Measurements from ENCODE around the gene PRKAR1B.
A peak's percentile ranks its signal among the peaks of the same experiment; 100 is the strongest.

PRKAR1B gene

DNA sequence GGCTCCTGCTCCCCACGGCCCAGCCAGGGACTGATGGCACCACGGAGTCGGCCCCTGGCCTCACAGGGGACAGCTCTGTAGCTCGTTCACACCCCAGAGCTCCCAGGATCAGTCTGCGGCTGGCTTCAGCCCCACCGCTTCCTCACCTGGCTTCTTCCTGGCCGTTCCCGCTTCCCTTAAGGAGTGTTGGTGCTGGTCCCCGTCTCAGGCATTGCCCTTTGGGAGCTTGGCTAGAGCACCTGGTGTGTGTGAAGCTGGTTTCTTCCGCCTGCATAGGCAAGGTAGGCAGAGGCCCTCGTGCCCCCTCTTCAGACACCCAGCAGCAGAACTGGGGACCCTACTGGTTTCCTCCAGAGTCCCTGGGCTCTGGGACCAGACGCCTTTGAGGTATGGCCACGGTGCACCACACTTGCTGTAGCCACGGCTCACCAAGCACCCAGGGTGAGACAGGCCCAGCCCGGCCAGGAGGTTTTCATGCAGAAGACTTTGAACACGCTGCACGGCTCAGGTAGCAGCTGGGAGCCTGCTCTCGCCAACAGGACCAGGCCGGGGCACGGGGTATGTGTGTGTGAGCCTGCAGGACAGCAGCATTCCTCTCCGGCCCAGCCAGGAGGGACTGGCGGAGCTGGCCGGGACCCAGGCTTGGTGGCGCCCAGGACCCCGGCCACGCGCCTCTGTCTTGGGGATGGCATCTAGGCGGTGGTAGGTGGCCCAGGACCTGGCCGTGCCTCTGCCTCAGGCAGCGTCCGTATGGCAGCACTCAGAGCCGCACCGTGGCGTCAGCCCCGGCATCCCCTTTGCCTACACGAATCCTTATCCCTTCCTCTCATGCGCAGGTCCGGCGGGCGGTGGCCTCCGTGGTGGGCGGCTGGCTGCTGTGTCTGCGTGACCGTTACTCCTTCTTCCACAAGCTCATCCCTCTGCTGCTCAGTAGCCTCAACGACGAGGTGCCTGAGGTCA lies 13.2 kb upstream of the PRKAR1B start:
- DNase-seq, result no peak

DNA sequence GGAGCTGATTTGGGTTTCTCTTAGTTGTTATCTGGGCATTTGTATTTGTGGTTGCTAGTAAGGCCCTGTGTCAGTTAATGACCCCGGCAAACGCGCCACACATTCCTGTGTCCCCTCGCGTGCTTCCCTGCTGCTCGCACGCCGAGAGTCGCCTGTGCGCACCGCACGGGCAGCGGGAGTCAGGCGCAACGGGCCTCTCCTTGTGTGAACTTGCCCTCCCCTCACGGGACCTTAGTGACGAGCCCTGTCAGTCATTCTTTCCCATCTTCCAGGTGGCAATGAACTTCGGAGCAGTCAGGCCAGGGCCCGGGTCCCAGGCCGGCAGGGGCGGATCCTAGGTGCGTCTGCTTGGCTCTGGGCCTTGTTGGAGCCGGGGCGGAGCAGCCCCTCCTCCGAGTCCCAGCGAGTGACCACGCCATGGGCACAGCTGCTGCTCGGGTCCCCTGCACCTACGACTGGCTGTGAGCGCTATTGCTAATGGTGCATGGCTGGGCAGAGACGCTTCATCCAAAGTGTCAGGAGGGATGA lies 12.4 kb upstream of the PRKAR1B start:
- no peak for DNase-seq

DNA sequence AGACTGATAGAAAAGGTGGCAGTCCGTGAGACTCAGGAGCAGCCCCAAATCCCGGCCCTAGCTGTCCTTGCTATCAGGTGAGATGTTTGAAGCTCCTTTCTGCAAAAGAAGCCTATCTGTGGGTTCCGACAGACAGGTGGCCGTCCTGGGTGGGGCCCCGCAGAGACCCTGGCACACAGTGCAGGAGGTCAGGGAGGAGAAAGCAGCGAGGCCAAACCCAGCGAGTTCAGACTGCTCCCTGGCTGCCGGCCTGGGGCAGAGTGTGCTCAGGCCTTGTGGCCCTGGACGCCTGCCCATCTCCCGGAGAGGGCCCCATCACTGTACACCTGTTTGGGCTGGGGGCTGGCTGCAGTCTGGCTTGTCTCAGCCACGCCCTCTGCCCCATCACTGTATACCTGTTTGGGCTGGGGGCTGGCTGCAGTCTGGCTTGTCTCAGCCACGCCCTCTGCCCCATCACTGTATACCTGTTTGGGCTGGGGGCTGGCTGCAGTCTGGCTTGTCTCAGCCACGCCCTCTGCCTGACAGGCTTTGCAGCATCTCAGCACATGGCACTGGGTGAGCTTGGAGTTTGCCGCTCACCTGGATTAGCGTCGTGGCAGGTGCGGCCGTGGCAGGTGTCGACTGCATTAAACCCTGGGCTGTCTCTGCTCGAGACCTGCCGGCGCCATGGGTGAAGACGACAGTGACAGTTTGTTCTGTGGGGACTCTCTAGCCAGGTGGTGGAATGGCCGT lies 11.8 kb upstream of the PRKAR1B start:
- no peak for DNase-seq

DNA sequence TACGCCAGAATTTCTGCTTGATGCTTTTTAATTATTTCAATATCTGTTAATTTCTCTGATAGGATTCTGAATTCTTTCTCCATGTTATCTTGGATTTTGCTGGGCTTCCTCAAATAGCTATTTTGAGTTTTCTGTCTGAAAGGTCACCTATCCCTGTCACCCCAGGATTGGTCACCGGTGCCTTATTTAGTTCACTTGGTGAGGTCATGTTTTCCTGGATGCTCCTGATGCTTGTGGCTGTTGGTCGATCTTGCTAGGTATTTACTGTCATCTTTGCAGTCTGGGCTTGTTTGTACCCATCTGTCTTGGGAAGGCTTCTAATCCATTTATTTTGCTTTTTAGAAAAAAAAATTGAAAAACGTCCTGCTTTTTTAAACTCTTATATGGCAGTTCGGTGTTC lies 11.2 kb upstream of the PRKAR1B start:
- DNase-seq, result no peak

DNA sequence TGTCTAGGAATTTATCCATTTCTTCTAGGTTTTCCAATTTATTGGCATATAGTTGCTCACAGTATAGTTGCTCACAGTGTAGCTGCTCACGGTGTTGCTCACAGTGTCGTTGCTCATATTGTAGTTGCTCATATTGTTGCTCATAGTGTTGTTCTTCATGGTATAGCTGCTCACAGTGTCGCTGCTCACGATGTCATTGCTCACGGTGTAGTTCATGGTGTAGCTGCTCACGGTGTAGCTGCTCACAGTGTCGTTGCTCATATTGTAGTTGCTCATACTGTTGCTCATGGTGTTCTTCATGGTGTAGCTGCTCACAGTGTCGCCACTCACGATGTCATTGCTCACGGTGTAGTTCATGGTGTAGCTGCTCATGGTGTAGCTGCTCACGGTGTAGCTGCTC lies 7.7 kb upstream of the PRKAR1B start:
- no peak for DNase-seq

DNA sequence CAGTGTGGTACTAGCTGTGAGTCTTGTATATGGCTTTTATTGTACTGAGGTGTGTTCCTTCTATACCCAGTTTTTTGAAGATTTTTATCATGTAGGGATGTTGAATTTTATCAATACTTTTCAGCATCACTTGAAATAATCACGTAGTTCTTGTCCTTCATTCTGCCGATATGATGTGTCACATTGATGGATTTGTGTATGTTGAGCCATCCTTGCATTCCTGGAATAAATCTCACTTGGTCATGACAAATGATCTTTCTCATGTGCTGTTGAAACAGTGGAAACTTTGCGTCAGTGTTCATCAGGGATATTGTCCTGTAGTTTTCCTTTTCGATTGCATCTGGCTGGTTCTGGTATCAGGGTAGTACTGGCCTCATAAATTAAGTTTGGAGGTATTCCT lies 7.1 kb upstream of the PRKAR1B start:
- no peak for DNase-seq

DNA sequence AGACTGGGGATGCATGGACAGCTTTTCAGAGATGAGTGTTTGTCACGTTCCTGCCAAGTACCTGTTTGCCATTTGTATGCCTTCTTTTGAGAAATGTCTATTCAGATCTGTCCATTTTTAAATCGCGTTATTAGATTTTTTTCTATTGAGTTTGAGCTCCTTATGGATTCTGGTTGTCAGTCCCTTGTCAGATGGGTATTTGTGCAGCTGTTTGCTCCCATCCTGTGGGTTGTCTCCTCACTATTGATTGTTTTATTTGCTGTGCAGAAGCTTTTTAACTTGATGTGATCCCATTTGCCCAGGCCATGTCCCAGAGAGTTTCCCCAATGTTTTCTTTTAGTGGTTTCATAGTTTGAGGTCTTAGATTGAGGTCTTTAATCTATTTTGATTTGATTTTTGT lies 5.5 kb upstream of the PRKAR1B start:
- no peak for DNase-seq

DNA sequence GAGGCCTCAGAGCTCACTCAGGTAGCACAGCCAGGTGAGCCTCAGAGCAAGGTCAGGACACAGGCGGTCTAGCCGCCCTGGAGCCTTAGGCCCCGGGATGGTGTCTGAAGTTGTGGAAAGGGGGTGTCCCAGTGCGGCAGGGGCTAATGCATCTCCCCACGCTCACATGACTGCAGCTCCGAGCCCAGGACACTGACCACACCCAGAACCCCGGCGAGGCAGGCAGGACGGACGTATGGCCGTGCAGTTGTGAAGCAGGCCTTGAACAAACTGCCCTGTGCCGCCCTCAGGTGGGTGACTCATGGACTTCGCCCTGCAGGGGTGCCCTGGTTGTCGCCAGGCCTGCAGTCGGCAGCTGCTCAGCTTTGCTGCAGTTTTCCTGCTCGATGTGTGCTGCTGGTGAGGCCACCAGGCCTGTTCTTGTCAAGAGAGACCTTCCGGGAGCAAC lies 5.0 kb upstream of the PRKAR1B start:
- no peak for DNase-seq

DNA sequence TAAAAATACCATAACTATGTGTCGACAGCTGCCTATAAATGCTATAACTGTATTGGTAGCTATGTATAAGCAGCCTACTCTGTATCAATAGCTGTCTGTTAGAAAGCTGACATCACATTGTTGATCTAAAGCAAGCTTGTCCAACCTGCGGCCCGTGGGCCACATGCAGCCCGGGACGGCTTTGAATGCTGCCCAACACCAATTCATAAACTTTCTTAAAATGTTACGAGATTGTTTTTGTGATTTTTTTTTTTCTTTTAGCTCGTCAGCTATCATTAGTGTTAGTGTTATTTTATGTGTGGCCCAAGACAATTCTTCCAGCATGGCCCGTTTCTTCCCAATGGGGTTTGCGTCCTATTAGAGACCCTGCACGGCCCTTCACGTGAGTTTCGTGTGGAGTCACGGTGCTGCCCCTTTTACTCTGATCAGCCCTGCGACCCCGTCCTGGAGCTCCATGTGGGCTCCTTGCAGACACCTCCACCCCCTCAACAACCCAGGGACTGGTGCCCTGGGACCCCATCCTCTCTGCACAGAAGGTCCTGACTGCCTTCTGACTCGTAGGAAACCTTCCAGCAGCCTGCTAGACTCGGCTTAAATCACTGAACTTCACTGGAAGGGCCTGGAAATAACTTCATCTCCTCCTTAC lies 4.5 kb upstream of the PRKAR1B start:
- DNase-seq, result no peak

DNA sequence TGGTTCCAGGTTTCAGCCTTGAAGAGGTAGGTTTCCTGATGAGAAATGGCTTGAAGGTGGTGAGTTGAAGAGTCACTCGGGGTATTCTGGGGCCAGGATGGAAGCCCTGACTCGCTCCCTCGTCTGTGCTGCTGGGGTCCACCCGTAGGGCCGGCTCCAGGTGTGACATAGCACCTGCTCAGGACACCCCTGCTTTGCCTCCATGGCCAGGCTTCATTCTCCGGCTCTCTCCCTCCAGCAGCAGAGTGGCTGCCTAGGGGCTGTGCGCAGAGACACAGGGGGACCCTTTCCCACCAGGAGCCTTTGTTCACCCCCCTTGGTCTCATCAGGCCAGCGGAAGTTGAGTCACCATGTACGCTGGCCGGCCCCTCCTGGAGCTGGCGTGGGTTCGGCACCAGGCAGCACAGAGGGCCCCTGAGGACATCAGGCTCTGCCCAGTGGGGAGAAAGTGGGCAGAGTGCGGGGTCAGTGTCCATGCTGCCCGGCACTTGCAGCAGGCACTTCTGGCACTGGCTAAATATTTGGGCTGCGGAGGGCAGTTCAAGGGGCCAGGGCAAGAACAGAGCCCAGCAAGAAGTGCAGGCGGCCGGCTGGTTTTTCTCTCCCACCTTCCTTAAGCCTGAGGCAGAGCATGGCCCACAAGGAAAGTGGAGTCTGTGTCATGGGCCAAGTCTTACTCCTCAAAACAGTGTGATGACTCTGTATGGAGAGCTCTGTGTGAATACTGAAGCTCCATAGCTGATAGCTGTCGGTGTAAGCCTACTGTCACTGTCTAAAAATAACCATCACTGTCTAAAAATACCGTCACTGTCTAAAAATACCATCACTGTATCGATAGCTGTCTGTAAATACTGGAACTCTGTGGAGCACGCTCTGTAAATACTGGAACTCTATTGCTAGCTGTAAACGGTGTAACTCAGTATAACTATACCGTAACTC lies 3.7 kb upstream of the PRKAR1B start:
- no peak for DNase-seq

DNA sequence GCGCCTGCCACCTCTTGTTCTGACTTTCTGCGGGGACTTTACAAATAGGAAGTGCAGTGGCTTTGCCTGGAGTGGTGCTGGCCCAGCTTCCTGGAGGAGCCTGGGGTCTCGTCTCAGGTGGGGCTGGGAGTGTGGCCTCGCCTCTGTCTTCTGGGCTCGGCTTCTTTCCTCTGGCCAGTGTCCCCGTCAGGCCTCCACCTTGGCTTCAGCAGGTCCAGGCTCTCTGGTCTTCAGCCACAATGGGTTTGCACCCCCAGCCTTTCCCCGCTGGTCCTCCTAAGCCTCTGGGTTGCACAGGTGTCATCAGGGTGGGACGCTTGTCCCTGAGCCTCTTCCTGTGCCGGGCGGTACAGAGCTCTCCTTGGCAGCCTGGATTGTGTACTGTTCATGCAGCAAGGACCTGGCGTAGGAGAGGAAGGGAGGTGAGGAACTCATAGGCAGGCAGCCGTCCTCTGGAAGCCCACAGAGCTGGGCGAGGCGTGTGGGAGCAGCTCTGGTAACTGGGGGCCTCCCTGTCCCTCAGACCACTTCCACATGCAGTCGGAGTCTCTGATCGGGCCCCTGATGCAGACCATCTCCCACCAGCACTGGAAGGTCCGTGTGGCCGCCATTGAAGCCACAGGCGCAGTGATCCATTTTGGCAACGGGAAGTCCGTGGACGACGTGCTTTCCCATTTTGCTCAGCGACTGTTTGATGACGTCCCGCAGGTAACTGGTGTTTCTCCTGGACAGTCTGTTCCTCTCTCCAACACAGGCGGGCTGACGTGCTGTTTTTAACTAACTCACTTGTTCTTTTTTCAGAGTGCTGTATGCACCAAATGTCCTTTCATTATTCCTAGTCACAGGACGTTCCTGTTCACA lies 2.3 kb upstream of the PRKAR1B start:
- DNase-seq, result no peak

DNA sequence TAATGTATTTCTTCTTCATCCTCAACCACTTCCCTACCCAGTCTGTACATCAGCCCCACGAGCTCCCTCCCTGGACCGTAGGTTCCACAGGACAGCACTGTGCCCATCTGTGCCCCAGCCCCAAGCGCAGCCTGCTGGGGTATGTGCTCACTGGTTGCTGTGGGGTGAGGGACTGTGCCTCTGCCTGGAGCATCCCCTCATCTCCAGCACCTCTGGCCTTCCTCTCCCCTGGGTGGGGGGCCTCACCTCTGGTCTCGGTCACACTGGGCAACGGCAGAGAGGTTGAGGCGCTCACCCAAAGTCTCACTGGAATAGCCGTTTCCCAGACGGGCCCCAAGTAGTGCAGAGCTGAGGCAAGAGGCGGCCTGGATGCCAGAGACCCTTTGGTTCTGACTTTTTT lies 1.5 kb upstream of the PRKAR1B start:
- DNase-seq, result no peak

DNA sequence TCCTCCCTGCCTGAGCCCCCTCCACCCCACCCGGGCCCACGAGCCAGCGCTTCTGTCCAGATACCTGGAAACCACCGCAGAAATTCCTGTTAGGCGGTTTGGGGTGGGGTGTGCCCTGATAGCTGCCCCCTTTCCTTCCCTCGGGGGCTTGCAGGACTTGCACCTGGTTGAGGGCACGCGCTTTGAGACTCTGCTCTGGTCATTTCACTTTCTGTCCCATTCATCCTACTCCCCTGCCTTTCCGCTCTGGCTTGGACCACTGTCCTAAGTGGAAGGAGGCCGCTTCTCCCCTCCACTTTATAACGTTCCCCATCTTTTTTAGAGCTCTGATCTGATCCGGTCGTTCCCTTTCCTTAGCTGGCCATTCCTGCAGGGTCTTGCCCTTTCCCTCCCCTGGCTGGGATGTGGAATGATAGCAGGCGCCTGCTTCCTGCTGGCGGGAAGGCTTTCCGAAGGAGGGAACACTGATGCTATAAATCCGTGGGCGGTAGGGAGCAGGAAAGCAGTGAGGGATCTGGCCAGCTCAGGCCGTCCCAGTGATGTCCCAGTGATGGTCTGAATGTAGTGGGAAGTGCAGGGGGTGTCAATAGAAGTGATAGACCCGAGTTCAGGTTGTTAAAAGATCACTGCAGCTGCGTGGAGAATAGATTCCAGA lies 852 bp upstream of the PRKAR1B start:
- no peak for DNase-seq

DNA sequence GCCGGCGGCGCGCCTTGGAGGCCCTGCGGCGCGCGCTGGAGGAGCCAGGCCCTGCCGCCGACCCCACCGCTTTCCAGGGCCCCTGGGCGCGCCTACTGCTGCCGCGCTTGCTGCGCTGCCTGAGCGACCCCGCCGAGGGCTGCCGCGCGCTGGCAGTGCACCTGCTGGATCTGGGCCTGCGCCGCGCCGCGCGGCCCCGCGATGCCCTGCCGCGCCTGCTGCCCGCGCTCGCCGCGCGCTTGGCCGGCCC lies 302 bp downstream of the PRKAR1B start:
- DNase-seq, result no peak

DNA sequence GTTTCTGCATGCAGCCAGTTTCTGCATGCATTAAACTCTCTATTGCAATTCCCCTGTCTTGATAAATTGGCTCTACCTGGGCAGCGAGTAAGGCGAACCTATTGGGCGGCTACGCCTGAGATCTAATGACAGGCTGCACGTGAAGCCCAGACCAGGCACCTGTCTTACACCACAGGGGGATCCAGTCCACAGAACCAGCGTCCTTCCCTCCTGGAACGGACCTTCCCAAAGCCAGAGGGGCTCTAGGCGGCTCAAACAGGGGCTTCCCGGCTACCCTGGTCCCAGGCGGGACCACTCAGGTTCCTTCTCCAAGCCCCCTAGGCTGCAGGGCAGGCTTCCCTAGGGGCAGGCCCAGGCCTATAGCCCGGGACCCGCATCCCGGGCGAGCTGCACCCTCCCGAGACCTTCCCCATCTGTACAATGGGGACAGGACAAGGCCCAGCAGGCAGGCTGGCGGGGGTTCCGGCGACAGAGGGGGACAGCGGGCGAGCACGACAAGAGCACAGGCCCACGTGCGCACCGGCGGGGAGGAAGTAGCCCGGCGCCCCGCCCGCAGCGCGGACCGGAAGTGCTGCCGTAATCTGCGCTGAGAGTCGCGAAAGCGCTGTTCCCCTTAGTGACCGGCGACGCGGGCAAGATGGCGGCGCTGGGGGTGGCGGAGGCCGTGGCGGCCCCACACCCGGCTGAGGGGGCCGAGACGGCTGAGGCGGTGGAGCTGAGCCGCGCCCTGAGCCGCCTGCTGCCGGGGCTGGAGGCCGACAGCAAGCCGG lies 812 bp downstream of the PRKAR1B start, which contains the start of gene DNAAF5:
Gene DNAAF5, plus strand, starts transcription at position 616 of the 770 bp plus-strand sequence. Its CDS starts 22 bp downstream, at position 638.
- DNase-seq, result peak; percentile 71 to 82

DNA sequence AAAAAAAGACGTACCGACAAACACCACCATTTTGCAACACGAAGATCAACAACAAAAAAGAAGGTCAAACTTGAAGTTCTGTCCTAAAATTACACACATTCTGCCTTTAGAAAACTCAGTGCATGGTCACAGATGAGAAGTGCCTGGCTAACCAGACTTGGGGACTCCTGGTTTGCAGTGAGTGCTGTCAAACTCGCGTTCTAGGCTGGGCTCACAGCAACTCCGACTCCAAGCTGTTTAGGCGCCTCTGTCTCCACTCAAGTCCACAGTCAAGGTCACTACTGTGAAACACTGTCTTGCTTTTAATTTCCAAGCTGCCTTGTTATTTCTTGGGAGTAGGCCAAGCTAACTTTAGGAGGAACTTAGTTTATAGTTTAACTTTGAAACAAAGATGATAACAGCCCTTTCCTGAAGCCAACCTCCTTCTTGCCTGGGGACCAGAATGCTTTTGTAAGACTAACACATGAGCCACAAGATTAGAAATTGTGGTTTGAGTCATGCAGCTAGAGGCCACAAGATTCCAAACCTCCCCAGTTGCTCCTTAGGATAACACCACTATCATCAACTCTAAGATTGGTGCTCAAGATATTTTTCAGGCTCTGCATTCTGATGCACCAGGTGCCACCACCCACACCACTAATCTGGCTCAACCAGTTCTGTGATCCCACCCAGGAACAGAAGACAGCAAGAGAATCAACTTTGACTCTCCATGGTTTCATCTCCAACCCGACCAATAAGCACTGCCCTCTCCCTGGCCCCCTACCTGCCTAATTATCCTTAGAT lies 1.7 kb downstream of the PRKAR1B start:
- DNase-seq, result peak in 1 of 2 experiments; percentile 4

DNA sequence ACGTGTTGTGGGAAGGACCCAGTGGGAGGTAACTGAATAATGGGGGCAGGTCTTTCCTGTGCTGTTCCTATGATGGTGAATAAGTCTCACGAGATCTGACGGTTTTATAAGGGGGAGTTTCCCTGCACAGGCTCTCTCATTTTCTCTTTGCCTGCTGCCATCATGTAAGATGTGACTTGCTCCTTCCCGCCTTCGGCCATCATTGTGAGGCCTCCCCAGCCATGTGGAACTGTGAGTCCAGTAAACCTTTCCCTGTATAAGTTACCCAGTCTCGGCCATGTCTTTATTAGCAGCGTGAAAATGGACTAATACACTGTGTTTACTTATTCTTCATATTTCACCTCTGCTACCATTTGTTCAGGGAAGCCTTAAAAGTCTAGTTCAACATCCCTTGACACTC lies 2.8 kb downstream of the PRKAR1B start:
- DNase-seq, result no peak

DNA sequence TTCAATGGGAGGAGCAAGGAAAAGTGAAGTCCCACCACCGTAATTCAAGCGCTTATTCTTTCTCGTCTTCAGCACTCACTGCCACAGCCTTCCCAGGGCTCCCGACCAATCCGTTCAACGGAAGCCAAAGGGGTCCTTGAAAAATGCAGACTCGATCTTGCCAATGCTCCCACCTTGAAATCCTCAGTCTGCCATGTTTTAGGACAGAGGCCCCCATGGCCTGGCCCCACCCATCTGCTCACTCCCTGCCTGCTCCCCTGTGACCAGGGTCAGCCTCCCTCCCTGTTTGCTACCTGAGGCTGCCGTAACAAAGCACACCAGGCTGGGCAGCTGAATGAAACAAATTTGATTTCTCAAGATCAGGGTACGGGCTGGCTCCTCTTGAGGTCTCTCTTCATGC lies 3.5 kb downstream of the PRKAR1B start:
- DNase-seq, result no peak

DNA sequence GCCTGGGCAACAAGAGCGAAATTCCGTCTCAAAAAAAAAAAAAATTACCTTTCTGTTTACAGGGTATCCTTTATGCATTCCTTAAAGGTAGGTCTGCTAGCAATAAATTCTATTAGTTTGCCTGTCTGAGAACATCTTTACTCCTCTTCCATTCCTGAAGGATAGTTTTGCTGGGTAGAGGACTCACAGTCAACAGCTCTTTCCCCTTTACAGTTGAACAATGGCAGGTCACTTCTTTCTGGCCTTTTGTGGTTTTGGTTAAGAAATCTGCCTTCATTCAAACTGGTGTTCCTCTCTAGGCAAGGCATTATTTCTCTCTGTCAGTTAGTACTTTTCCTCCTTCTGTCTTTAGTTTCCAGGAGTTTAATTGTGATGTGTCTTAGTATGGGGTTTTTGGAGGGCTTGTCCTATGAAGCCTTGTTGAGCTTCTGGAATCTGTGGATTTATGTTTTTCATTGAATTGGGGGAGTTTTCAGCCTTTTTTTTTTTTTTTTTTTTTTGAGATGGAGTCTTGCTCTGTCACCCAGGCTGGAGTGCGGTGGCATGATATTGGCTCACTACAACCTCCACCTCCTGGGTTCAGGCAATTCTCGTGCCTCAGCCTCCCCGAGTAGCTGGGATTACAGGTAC lies 5.3 kb downstream of the PRKAR1B start:
- DNase-seq, result peak; percentile 17 to 20
